GM18526 (cell line): Measurements from ENCODE around the gene FAM81A.

Experiments used
- POLR2A ChIP-seq: IDR thresholded peaks from 3 replicates; pipeline ENCODE4 v1.6.1; 2011; ENCODE audit not compliant: insufficient read length; ENCODE audit errors: extremely low read depth

FAM81A gene

GRCh38 chr15:59448871-59449270 is 10.9 kb downstream of the FAM81A start:
- no peak for TF ChIP-seq POLR2A

DNA sequence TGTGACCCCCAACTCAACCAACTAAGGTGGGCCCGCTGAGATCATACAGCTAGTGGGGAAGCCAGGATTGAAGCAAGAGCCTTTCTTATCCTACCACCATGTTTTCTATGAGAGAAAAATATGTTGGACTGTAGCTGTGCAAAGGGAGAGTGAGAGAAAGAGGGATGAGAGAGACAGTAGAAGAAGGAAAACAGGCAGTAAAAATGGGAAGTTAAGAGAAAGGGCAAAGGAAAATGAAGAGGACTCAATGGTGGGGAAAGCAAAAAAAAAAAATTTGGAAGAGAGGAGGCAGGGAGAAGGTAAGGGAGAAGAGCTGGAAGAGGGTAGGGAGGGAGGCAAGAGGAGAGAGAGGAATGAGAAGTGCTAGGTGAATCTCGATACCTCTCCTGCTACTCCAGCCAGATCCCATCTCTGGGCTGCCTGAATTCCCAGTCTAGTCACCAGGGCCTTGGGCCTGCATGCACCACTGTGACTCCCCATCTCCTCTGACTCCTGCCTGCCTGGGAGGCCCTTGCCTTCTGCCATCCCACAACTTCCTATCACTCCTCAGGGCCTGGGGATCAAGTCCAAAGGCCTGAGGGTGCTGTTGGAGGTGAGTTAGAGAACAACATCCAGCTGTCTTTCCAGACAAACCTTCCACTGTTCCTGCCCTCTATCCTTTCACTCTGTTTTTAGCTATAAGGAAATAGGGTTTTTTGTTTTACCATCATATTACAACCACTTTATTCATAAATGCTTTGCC is 15.7 kb downstream of the FAM81A start:
- no peak for TF ChIP-seq POLR2A

- no peak for TF ChIP-seq POLR2A
These were observed 18.1 kb downstream of the FAM81A start for GRCh38 chr15:59456114-59456513.

GRCh38 chr15:59457103-59457502 is 19.1 kb downstream of the FAM81A start:
- no peak for TF ChIP-seq POLR2A

- no peak for TF ChIP-seq POLR2A
These were observed 23.5 kb downstream of the FAM81A start for GRCh38 chr15:59461521-59461920.

DNA sequence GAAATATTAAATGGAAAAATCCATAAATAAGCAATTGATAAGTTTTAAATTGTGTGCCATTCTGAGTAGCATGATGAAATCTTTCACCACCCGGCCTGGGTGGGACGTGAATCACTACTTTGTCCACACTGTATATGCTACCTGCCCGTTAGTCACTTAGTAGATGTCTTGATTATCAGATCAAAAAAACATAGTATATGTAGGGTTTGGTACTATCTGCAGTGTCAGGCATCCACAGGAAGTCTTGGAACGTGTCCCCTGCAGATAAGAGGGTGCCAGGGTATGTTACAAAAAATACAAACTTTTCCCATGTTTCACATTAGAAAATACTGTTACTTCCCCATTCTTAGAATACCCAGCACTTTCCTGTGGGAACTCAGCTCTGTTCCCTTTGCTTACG is 35.2 kb downstream of the FAM81A start:
- no peak for TF ChIP-seq POLR2A

DNA sequence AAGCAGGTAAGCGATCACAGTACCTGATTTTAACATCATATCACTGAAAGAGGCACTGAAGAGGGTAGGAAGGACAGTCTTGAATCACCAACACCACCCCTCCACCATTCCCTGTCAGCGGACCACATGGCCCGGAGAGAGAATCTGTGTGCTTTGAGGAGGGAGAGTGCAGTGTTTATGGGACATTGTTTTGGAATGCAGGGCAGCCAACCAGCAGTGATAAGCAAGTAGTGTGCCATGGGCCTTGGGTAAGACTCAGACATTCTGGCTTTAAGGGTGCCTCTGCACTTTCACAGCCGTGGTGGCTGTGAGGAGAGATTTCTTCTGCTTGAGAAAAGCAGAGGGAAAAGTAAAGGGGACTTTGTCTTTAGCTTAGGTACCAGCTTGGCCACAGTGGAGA is 46.4 kb downstream of the FAM81A start:
- TF ChIP-seq POLR2A = no peak

DNA sequence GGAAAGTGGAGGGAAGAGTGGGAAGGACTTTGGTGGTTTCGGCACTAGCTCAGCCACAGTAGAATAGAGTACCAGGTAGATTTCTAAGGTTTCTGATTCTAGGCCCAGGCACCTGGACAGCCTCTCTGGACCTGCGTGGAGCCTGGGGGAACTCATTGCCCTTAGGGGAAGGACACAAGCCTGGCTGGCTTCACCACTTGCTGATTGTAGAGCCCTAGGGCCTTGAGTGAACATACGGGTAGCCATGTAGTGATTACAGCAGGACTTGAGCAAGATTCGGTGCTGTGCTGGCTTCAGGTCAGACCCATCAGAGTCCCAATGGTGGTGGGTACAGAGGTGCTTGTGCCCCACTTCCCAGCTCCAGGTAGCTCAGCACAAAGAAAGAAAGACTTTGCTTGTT is 47.0 kb downstream of the FAM81A start:
- TF ChIP-seq POLR2A = no peak

GRCh38 chr15:59491062-59491461 is 53.1 kb downstream of the FAM81A start:
- TF ChIP-seq POLR2A = no peak

DNA sequence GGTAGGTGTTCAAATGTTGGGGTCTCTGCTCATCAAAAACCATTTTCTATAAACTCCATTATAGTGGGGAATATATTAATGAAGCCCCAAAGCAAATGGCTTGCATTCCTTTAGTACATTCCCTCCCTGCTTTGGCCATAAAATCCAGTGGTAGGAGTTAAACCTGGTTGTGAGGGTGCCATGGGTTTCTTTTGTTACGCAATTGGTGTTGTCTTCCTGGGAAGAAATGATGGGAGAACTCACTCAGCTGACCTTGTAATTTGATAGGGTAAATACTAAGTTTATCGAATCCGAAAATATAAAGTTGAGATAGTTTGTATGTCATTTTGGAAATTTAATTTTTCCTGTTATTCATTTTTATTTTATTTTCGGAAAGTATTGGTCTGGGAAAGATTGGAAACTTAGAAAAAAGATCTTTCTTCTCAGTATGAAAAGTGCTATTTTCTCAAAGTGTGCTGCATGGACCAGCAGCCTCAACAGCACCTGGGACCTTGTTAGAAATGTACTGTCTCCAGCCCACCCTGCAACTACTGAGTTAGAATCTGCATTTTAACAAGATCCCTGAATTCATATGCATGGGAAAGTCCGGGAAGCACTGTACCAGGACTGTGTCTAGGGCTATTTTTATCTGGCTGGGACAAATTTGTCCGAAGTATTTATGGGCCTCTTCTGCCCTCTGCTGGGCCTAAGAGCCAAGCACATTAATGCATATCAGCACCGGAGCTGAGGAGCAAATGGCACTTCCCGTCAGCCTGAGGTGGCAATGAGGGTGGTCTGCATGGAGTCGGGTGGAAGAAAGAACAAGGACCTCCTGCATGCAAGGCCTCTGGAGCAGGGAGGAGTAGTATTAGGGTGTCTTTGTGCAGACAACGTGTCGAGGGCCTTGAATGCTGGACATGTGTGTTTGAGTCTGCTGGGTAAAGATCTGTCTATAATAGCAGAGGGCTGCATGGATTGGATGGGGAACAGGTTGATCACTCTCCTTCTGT is 54.7 kb downstream of the FAM81A start:
- TF ChIP-seq POLR2A = no peak

DNA sequence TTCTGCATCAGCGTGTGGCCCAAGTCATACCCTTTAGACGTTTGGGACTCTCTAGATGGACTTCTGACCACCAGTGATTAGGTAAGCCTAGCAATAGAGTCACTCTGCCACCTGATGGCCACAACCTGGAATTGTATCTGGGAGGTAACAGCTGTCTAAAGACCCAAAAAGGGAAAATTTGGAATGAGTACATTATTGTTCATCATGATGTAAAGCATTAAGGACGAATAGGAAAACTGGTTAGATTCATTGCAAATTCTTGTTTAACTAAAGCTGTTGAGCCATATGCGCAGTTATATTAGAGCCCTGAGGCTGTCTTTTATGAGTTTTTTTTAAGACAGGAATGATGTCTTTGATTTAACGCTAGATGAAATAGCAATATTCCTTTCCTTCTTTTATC is 63.6 kb downstream of the FAM81A start:
- no peak for TF ChIP-seq POLR2A

- no peak for TF ChIP-seq POLR2A
These were observed 77.2 kb downstream of the FAM81A start for GRCh38 chr15:59515190-59515589.

DNA sequence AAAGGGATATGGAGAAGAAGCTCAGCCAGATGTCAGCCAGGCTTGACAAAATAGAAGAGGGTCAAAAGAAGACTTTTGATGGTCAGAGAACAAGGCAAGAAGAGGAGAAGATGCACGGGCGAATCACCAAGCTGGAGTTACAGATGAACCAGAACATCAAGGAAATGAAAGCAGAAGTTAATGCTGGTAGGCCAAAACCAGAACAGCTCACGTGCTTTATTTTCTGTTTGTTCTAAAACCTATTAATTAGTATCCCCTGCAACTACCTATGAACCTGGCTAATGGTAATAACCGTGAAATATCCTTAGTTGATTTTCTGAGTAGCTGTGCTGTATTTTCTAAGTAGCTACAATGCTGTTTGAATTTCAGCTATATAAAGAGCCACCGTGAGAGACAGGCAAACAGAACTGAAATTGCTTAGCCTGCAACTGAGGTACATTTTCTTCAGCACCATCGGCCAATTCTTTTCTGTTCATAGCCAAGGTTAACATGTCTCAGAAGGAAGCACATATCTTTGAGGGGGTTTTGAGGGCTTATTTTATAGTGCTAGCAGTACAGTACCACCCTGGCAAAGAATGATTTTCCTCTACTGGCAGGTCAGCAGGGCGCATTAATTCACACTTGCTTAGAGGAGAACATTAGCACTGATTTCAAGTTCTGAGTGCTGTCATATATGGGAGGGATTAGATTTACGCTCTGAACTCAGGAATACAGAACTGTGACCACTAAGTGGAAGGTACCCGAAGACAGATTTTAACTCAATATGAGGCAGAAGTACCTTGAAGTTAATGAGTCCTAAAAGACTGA is 78.9 kb downstream of the FAM81A start:
- no peak for TF ChIP-seq POLR2A

DNA sequence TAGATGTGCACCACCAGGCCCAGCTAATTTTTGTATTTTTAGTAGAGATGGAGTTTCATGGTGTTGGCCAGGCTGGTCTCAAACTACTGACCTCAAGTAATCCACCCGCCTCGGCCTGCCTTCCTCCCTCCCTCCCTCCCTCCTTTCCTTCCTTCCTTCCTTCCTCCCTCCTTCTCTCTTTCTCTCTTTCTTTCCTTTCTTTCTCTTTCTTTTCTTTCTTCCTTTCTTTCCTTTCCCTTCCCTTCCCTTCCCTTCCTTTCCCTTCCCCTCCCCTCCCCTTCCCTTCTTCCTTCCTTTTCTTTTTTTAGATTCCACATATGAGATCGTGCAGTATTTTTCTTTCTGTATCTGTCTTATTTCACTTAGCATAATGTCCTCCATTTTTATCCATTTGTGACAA is 81.3 kb downstream of the FAM81A start:
- no peak for TF ChIP-seq POLR2A

DNA sequence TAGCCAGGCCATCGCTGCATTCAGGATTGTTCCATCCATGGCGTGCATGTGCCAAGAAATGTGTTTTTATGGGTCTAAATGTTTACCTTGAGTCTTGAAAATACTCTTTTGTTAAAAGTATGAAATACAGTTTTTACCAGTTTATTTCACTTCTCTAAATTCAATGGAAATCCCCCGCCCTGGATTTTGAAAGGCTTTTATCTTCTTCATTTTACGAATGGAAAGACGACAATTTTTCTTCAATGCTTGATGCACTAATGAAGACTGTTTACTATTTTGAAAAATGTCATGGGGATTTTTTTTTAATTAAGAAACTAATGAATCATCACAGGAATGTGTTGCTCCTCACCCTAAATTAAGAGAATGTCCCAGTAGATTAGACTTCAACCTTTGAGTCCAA is 83.5 kb downstream of the FAM81A start:
- no peak for TF ChIP-seq POLR2A
